Karpas-422 (cell line): ENCODE results near the gene TMA7B. TPM values are rescaled to one million over a fixed set of nuclear protein-coding genes. Genes with fewer than 3 reads are reported as not detected.
A peak's percentile ranks its signal among the peaks of the same experiment; 100 is the strongest.

Experiments used
- DNase-seq: peaks from one replicate; pipeline ENCODE4 v3.0.0-alpha.2; 2015
- H2AFZ ChIP-seq: fragments of 200-600 bp; sonication (generic); 2 replicates; pipeline ENCODE4 v1.6.1; 2014; ENCODE audit warnings: antibody characterized with exemption, low read length, mixed read lengths
- H3K27ac ChIP-seq: fragments of 200-600 bp; sonication (generic); 2 replicates; pipeline ENCODE4 v1.5.1; 2014; ENCODE audit warnings: mild to moderate bottlenecking, low read length, moderate library complexity
- H3K27me3 ChIP-seq: fragments of 200-600 bp; sonication (generic); 2 replicates; pipeline ENCODE4 v1.6.1; 2014; ENCODE audit warnings: low read length, mixed read lengths
- H3K36me3 ChIP-seq: fragments of 200-600 bp; sonication (generic); 2 replicates; pipeline ENCODE4 v1.6.1; 2014; ENCODE audit warnings: low read length, mixed read lengths; ENCODE audit not compliant: insufficient read depth
- H3K4me1 ChIP-seq: fragments of 200-600 bp; sonication (generic); 2 replicates; pipeline ENCODE4 v1.6.1; 2014; ENCODE audit warnings: mild to moderate bottlenecking, low read length, mixed read lengths
- H3K4me2 ChIP-seq: fragments of 200-600 bp; sonication (generic); 2 replicates; pipeline ENCODE4 v1.6.1; 2014; ENCODE audit warnings: low read length, low read depth, mild to moderate bottlenecking; ENCODE audit not compliant: poor library complexity, severe bottlenecking
- H3K4me3 ChIP-seq: fragments of 200-600 bp; sonication (generic); 2 replicates; pipeline ENCODE4 v1.5.1; 2014; ENCODE audit warnings: mild to moderate bottlenecking, antibody characterized with exemption, low read length, mixed read lengths
- H3K79me2 ChIP-seq: fragments of 200-600 bp; sonication (generic); 2 replicates; pipeline ENCODE4 v1.6.1; 2014; ENCODE audit warnings: mild to moderate bottlenecking, low read length, mixed read lengths
- H3K9ac ChIP-seq: fragments of 200-600 bp; sonication (generic); 2 replicates; pipeline ENCODE4 v1.6.0; 2014; ENCODE audit warnings: low read length
- H3K9me2 ChIP-seq: fragments of 200-600 bp; sonication (generic), shearing (Covaris generic); replicated peaks from 2 replicates; pipeline ENCODE4 v1.6.0; 2014; ENCODE audit warnings: mild to moderate bottlenecking, low read length, moderate library complexity; ENCODE audit not compliant: insufficient read depth
- H3K9me3 ChIP-seq: fragments of 300-700, 200-600 bp; sonication (generic); 2 replicates; pipeline ENCODE4 v1.6.1; 2014; ENCODE audit warnings: low read length, mixed read lengths
- H4K20me1 ChIP-seq: fragments of 200-600 bp; sonication (generic); 2 replicates; pipeline ENCODE4 v1.6.1; 2014; ENCODE audit warnings: mild to moderate bottlenecking, antibody characterized with exemption, low read length, low read depth; ENCODE audit not compliant: insufficient read depth
- total RNA-seq: library from RNA; depleted of rRNA; stranded (reverse); fragments of >200 nt; shearing (Covaris generic); gene quantifications from 2 replicates; pipeline ENCODE4 v1.2.3, GENCODE V29; 2014; ENCODE audit warnings: low replicate concordance

TMA7B gene
- total RNA-seq, 1 experiment from 2014 or later, result not detected

DNA sequence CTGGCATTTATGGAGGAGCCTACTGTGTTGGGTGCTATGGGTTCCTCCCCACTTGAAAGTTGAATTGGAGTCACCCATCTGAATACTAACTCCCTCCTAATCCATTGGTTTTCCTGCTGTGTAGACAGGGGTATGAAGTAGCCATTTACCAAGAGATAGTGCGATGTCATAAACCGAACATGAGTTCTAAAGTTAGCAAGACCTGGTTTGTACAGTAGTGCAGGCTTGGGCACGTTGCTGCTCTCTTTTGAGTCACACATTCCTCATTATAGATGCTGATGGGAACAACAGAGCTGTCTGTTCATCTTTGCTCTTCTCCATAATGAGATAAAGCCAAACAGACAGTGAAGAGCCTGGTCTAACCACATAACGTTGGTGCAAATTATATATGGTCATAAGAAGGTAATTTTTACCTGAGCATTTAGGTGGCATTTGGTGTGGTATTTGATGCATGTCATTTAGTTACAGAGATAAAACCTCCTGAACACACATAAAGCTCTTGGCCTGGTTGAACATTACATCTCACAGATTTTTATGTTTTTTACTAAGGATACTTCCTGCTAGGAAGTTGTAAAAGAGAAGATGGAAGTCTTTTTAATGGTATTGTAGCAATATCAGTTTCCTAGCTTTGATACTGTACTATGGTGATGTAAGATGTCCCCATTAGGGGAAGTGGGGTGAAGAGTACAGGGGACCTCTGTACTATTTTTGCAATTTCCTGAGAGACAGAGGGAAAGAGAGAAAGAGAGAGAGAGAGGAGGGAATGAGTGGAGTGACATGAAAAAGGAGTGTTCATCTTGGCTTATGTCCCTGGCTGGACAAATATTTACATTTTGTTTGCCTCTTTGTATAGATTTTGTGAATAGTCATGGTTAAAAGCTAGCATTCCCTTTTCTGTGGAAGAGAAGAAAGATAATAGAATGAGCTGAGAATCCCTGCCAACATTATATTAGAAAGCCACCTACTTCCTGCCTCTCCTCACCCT, 31.4 kb upstream of the TMA7B start:
- no peak overlapping the region for H3K4me2 ChIP-seq
- no peak overlapping the region for H2AFZ ChIP-seq
- H3K9ac ChIP-seq, result no peak overlapping the region
- H3K9me3 ChIP-seq, result no peaks in the 10 kb centered on the region
- H4K20me1 ChIP-seq, result no peaks in the 10 kb centered on the region
- H3K36me3 ChIP-seq, result no peaks in the 10 kb centered on the region
- H3K4me3 ChIP-seq, result no peak overlapping the region
- H3K27ac ChIP-seq, result no peak overlapping the region
- H3K9me2 ChIP-seq, result no peaks in the 10 kb centered on the region
- no peaks in the 10 kb centered on the region for H3K79me2 ChIP-seq
- no peaks in the 10 kb centered on the region for H3K27me3 ChIP-seq
- no peaks in the 10 kb centered on the region for H3K4me1 ChIP-seq
- DNase-seq, result no peak

DNA sequence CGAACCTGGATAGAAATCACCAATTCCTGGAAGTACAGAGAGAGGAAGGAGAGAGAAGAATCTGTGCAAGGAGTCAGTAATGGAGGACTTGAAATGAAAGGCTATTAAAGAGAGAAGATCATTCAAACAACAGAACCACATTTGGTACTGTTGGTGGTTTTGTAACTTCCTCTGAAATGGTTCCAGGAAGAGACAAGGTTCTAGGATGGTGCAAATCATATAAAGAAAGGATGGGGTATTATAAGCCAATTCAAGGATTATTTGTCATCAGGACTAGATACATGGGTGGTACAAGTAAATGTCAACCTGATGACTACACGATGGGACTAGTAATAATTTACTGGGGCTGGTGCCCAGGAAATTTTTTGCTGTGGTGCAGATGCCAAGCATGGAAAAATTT, 28.9 kb upstream of the TMA7B start:
- H3K9ac ChIP-seq, result no peak overlapping the region
- no peak overlapping the region for H3K27ac ChIP-seq
- H4K20me1 ChIP-seq, result no peaks in the 10 kb centered on the region
- no peak for DNase-seq
- no peaks in the 10 kb centered on the region for H3K9me2 ChIP-seq
- H3K4me3 ChIP-seq, result no peak overlapping the region
- H2AFZ ChIP-seq, result no peak overlapping the region
- no peak overlapping the region for H3K4me2 ChIP-seq
- no peaks in the 10 kb centered on the region for H3K27me3 ChIP-seq
- H3K9me3 ChIP-seq, result no peaks in the 10 kb centered on the region
- no peaks in the 10 kb centered on the region for H3K79me2 ChIP-seq
- H3K36me3 ChIP-seq, result no peaks in the 10 kb centered on the region
- H3K4me1 ChIP-seq, result no peaks in the 10 kb centered on the region

DNA sequence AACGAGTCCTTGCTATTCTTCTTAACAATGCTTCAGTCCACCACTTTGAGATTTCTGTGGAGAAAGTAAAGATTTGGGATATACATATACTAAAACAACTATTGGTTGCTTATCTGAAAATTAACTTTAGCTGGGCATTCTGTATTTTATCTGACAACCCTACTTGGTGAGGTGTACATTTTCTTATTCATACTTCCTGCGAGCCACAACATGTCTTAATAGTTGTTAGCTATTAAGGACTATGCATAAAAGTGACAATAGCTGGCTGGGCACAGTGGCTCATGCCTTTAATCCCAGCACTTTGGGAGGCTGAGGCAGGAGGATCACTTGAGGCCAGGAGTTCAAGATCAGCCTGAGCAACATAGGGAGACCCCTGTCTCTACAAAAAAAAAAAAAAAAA, 28.0 kb upstream of the TMA7B start:
- no peak for DNase-seq
- Histone ChIP-seq H3K27ac (no peak overlapping the region), H3K9ac (no peak overlapping the region), H3K79me2 (no peaks in the 10 kb centered on the region), H2AFZ (no peak overlapping the region), H3K4me3 (no peak overlapping the region), H4K20me1 (no peaks in the 10 kb centered on the region), H3K9me2 (no peaks in the 10 kb centered on the region), H3K9me3 (no peaks in the 10 kb centered on the region), H3K36me3 (no peaks in the 10 kb centered on the region), H3K27me3 (no peaks in the 10 kb centered on the region), H3K4me2 (no peak overlapping the region), H3K4me1 (no peaks in the 10 kb centered on the region)

DNA sequence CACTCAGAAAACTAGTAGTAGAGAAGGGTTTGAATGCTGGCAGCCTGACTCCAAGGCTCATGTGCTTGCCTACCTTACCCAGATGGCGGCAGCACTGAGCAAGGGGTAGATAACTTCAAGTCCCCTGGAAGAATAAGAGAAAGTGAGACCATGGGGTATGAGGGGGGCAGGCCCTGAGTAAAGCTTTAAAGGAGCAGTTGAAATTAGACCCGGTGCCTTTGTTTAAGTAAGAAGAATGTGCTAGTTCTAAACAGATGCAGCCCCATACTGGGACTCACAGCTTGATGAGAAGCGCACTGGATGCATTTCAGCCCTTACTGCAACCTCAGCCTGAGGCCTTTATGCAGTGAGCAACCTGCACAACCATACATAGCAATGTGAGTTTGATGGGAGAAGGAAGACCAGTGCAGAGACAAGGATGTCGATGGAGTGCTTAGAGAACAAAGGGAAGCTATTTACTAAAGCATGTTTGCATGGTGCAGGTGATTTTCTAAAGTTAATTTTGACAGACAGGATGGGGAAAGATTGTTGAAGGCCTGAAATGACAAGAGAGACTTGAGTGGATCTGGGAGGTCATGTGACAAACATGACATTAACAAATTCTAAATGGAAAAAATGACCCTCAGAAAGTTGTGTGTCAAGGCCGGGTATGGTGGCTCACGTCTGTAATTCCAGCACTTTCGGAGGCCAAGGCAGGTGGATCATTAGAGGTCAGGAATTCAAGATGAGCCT, 27.1 kb upstream of the TMA7B start:
- Histone ChIP-seq H3K27ac (no peak overlapping the region), H3K4me1 (no peaks in the 10 kb centered on the region), H3K4me3 (no peak overlapping the region), H2AFZ (no peak overlapping the region), H3K27me3 (no peaks in the 10 kb centered on the region), H3K9ac (no peak overlapping the region), H3K36me3 (no peaks in the 10 kb centered on the region), H3K9me2 (no peaks in the 10 kb centered on the region), H3K9me3 (no peaks in the 10 kb centered on the region), H4K20me1 (no peaks in the 10 kb centered on the region), H3K79me2 (no peaks in the 10 kb centered on the region), H3K4me2 (no peak overlapping the region)
- peak; percentile 87 for DNase-seq

- Histone ChIP-seq H3K9me2 (no peaks in the 10 kb centered on the region), H3K4me1 (no peaks in the 10 kb centered on the region), H3K4me3 (no peak overlapping the region), H3K9me3 (no peaks in the 10 kb centered on the region), H4K20me1 (no peaks in the 10 kb centered on the region), H3K4me2 (no peak overlapping the region), H2AFZ (no peak overlapping the region), H3K9ac (no peak overlapping the region), H3K79me2 (no peaks in the 10 kb centered on the region), H3K27me3 (no peaks in the 10 kb centered on the region), H3K36me3 (no peaks in the 10 kb centered on the region), H3K27ac (no peak overlapping the region)
- DNase-seq, result no peak
Measured at GRCh38 chr22:39933741-39934140, 26.5 kb upstream of the TMA7B start.

GRCh38 chr22:39935116-39935515, 25.1 kb upstream of the TMA7B start:
- Histone ChIP-seq H2AFZ (no peak overlapping the region), H3K36me3 (no peaks in the 10 kb centered on the region), H3K27me3 (no peaks in the 10 kb centered on the region), H3K27ac (no peak overlapping the region), H3K79me2 (no peaks in the 10 kb centered on the region), H3K4me3 (no peak overlapping the region), H3K9me2 (no peaks in the 10 kb centered on the region), H3K4me1 (no peaks in the 10 kb centered on the region), H3K9me3 (no peaks in the 10 kb centered on the region), H3K4me2 (no peak overlapping the region), H3K9ac (no peak overlapping the region), H4K20me1 (no peaks in the 10 kb centered on the region)
- DNase-seq, result no peak

- no peak overlapping the region for H3K4me2 ChIP-seq
- no peak overlapping the region for H3K4me3 ChIP-seq
Measured at GRCh38 chr22:39935612-39936011, 24.6 kb upstream of the TMA7B start.

GRCh38 chr22:39936523-39937145, 23.6 kb upstream of the TMA7B start:
- Histone ChIP-seq H3K4me1 (no peaks in the 10 kb centered on the region; the same call in 1 of the 2 replicates), H2AFZ (no peak overlapping the region), H3K27ac (no peak overlapping the region)

More at GRCh38 chr22:39935612-39936011, 24.6 kb upstream of the TMA7B start:
- no peak overlapping the region for H3K27ac ChIP-seq
- no peaks in the 10 kb centered on the region for H4K20me1 ChIP-seq
- H3K27me3 ChIP-seq, result no peaks in the 10 kb centered on the region
- H3K36me3 ChIP-seq, result no peaks in the 10 kb centered on the region
- no peak for DNase-seq
- no peaks in the 10 kb centered on the region for H3K9me2 ChIP-seq
- no peaks in the 10 kb centered on the region for H3K4me1 ChIP-seq
- H2AFZ ChIP-seq, result no peak overlapping the region
- H3K9ac ChIP-seq, result no peak overlapping the region
- no peaks in the 10 kb centered on the region for H3K79me2 ChIP-seq
- no peaks in the 10 kb centered on the region for H3K9me3 ChIP-seq

More at GRCh38 chr22:39936523-39937145, 23.6 kb upstream of the TMA7B start:
- no peaks in the 10 kb centered on the region for H4K20me1 ChIP-seq
- no peak overlapping the region for H3K4me3 ChIP-seq
- H3K36me3 ChIP-seq, result no peaks in the 10 kb centered on the region
- no peaks in the 10 kb centered on the region for H3K9me3 ChIP-seq
- H3K79me2 ChIP-seq, result no peaks in the 10 kb centered on the region
- no peak overlapping the region for H3K9ac ChIP-seq
- H3K9me2 ChIP-seq, result no peaks in the 10 kb centered on the region
- no peak overlapping the region for H3K4me2 ChIP-seq
- no peaks in the 10 kb centered on the region for H3K27me3 ChIP-seq
- no peak for DNase-seq
